ENCODE measurements around the gene MYO16. TPM values are rescaled to one million over a fixed set of nuclear protein-coding genes. Genes with fewer than 3 reads are reported as not detected.

Gene MYO16
- total and polyA plus RNA-seq, 2 of the 4 experiments (the other 2 are of a cell fraction), result under 0.01 to 0.03 TPM

GRCh38 chr13:108835083-108835482 lies 205.7 kb downstream of the MYO16 start:
- BruUV-seq (replicated peaks), result no TSS peak
- in situ Hi-C loops (cut with MboI; ENCODE audit: low sequenced_read_pairs), result no loop called here
- CTCF ChIA-PET, result interaction anchor here (0.6 kb wide), 1 partner anchor 28 kb away, joined by 5 read pairs; no protein-coding TSS in a partner anchor

More at GRCh38 chr13:108835083-108835482, 205.7 kb downstream of the MYO16 start:
- no peaks in the 10 kb centered on the region for H3K27me3 ChIP-seq (ENCODE audit: control insufficient read depth, insufficient read depth, low read length)
- intact Hi-C loops (cut with micrococcal nuclease), result no loop called here
- H3K79me1 ChIP-seq (ENCODE audit: low read depth in 1 of 2, low read length in 2 of 2), result no peaks in the 10 kb centered on the region
- H2BK120ac ChIP-seq (ENCODE audit: low read depth, low read length), result no peak overlapping the region
- no peak for DNase-seq
- H3K9ac ChIP-seq (ENCODE audit: low read depth, low read length), result no peak overlapping the region
- H3K36me3 ChIP-seq (ENCODE audit: control insufficient read depth, insufficient read depth, low read length), result no peaks in the 10 kb centered on the region
- no peak overlapping the region for H3K18ac ChIP-seq (ENCODE audit: low read depth, low read length)
- no peak overlapping the region for H3K4me3 ChIP-seq (ENCODE audit: insufficient read depth, low read depth, low read length)
- no peak overlapping the region for H4K8ac ChIP-seq (ENCODE audit: low read depth in 2 of 2, low read length in 2 of 2)
- H2BK5ac ChIP-seq (ENCODE audit: low read depth, low read length, poor library complexity, severe bottlenecking), result no peak overlapping the region
- no peak overlapping the region for H2AFZ ChIP-seq (replicated peaks; ENCODE audit: low read length, poor library complexity)
- no peak overlapping the region for H2BK20ac ChIP-seq (ENCODE audit: low read depth, low read length)
- no peaks in the 10 kb centered on the region for H3K9me1 ChIP-seq (ENCODE audit: insufficient read depth, low read length)
- H3K56ac ChIP-seq (ENCODE audit: extremely low read depth, insufficient read depth, low read length), result no peak overlapping the region
- no peak overlapping the region for H3K23ac ChIP-seq (ENCODE audit: low read depth, low read length)
- no peak for ATAC-seq (ENCODE audit: low read depth)
- no peaks in the 10 kb centered on the region for H4K20me1 ChIP-seq (ENCODE audit: insufficient read depth, low read length)
- H4K91ac ChIP-seq (ENCODE audit: insufficient read depth, low read depth, low read length), result no peak overlapping the region
- no peak overlapping the region for H4K5ac ChIP-seq (ENCODE audit: low read depth, low read length)
- no peak overlapping the region for H2AK9ac ChIP-seq (replicated peaks; ENCODE audit: low read depth, low read length, poor library complexity)
- no peak overlapping the region for H3K14ac ChIP-seq (replicated peaks; ENCODE audit: low read depth, low read length)
- no peak overlapping the region for H3K4me2 ChIP-seq (ENCODE audit: low read depth, low read length)
- H2BK15ac ChIP-seq (ENCODE audit: low read depth, low read length), result no peak overlapping the region
- dilution Hi-C loops (cut with HindIII; ENCODE audit: low sequenced_read_pairs, unreplicated experiment), result no loop called here
- no peak overlapping the region for H3K4ac ChIP-seq (ENCODE audit: low read depth, low read length)
- TF ChIP-seq MAZ (IDR thresholded peaks at IDR 0.05; ENCODE audit: borderline replicate concordance, low read depth, low read length) (no peak), CTCF (conservative IDR thresholded peaks at IDR 0.05; ENCODE audit: low read depth, low read length) (no peak), BHLHE40 (IDR thresholded peaks at IDR 0.05; ENCODE audit: low read depth, low read length) (no peak), MAFK (IDR thresholded peaks at IDR 0.05; ENCODE audit: low read depth, low read length) (no peak), RFX5 (IDR thresholded peaks at IDR 0.05; ENCODE audit: low read depth, low read length) (no peak), CHD1 (IDR thresholded peaks at IDR 0.05; ENCODE audit: low read depth, low read length) (no peak), ELK1 (IDR thresholded peaks at IDR 0.05; ENCODE audit: borderline replicate concordance, low read depth, low read length) (no peak), USF2 (IDR thresholded peaks at IDR 0.05; ENCODE audit: low read depth, low read length) (no peak), MXI1 (IDR thresholded peaks at IDR 0.05; ENCODE audit: borderline replicate concordance, low read depth, low read length) (no peak), RCOR1 (IDR thresholded peaks at IDR 0.05; ENCODE audit: insufficient replicate concordance, low read length) (no peak), SMC3 (IDR thresholded peaks at IDR 0.05; ENCODE audit: low read depth, low read length) (no peak), NFE2L2 (IDR thresholded peaks at IDR 0.05; ENCODE audit: low read depth, low read length) (no peak)
- no peak overlapping the region for H2AK5ac ChIP-seq (ENCODE audit: low read depth, low read length)
- H3K9me3 ChIP-seq (ENCODE audit: control insufficient read depth, insufficient read depth, low read length), result no peaks in the 10 kb centered on the region
- POLR2A ChIA-PET (ENCODE audit: unreplicated experiment), result no interaction called here
- WGBS, 2 experiments (ENCODE audit: extremely low coverage in 2 of 2, insufficient read length in 1 of 2), result no CpG with 5 or more reads among the region's 3 CpGs
- no peak overlapping the region for H3K27ac ChIP-seq (ENCODE audit: insufficient read depth, low read length)
- peaks cover 4% of the 10 kb centered on the region; the same call in 1 of the 2 replicates for H3K4me1 ChIP-seq (ENCODE audit: control insufficient read depth, insufficient read depth, low read length)
